Esophagus squamous epithelium (tissue), 4 donors: ENCODE data around the gene MALT1.

Source experiments
- POLR2A ChIP-seq, 4 donors: fragments of 450-650 bp; IDR thresholded peaks; one replicate each; pipeline ENCODE4 v1.6.1; 2017; ENCODE audit warnings: antibody characterized with exemption in 4 of 4, mild to moderate bottlenecking in 4 of 4, moderate library complexity in 3 of 4
- TF ChIP-seq, protein P1 (sequence below), 6 experiments: fragments of 450-650 bp in 4 of 6; fragments of 200-600 bp in 2 of 6; sonication (generic) in 2 of 6; IDR thresholded peaks; one replicate each; pipeline ENCODE4 v1.5.1; 2016 to 2019; ENCODE audit warnings: antibody characterized with exemption in 6 of 6, mild to moderate bottlenecking in 4 of 6, moderate library complexity in 4 of 6

DNA sequence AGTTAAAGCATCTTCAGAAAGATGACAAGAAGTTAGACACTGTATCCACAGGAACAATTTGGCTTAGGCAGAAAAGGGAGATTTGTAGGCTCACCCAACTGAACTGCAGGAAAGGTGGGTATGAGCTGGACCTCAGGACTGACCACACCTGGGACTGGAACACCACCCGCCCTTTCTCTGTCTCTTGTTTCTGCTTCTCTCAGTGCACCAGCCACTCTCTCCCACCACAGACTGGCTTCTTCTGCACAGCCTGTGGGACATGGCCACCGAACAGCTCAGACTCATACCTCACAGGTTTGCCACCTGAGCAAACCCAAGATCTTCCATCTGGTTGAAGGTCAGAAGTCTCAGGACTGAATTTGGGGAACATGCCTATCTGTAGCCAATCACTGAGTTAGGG is 14.2 kb upstream of the MALT1 start:
- TF ChIP-seq, protein P1, sequence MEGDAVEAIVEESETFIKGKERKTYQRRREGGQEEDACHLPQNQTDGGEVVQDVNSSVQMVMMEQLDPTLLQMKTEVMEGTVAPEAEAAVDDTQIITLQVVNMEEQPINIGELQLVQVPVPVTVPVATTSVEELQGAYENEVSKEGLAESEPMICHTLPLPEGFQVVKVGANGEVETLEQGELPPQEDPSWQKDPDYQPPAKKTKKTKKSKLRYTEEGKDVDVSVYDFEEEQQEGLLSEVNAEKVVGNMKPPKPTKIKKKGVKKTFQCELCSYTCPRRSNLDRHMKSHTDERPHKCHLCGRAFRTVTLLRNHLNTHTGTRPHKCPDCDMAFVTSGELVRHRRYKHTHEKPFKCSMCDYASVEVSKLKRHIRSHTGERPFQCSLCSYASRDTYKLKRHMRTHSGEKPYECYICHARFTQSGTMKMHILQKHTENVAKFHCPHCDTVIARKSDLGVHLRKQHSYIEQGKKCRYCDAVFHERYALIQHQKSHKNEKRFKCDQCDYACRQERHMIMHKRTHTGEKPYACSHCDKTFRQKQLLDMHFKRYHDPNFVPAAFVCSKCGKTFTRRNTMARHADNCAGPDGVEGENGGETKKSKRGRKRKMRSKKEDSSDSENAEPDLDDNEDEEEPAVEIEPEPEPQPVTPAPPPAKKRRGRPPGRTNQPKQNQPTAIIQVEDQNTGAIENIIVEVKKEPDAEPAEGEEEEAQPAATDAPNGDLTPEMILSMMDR (IDR thresholded peaks at IDR 0.05) = no peak
- TF ChIP-seq POLR2A (IDR thresholded peaks at IDR 0.05) = no peak
